ENCODE results near the gene ADAMTS16. TPM values are rescaled to one million over a fixed set of nuclear protein-coding genes. Genes with fewer than 3 reads are reported as not detected.

ADAMTS16 gene
- total and polyA plus RNA-seq, 2 donors (not counting 3 experiments of a cell fraction or from before 2014, with no cell fraction given) = not detected

GRCh38 chr5:5298068-5298633 lies 158.0 kb downstream of the ADAMTS16 start:
- H3K4me3 ChIP-seq (replicated peaks in 1 of 3; ENCODE audit: insufficient read depth in 1 of 3, low read depth in 1 of 3, low read length in 3 of 3) = no peak overlapping the region
- H3K9me1 ChIP-seq (replicated peaks; ENCODE audit: control insufficient read depth, extremely low read depth, insufficient read depth, low read length) = no peaks in the 10 kb centered on the region
- no peaks in the 10 kb centered on the region for H3K79me2 ChIP-seq (ENCODE audit: control insufficient read depth, insufficient read depth, low read length)
- intact Hi-C loops (cut with micrococcal nuclease) = no loop called here
- H2AFZ ChIP-seq (ENCODE audit: low read depth, low read length) = no peak overlapping the region
- no peaks in the 10 kb centered on the region for H3K27me3 ChIP-seq (ENCODE audit: control insufficient read depth in 2 of 2, insufficient read depth in 2 of 2, low read length in 2 of 2)
- dilution Hi-C loops (cut with MboI; ENCODE audit: extremely low pct_ligation_motif_present, low sequenced_read_pairs) = no loop called here
- no peak overlapping the region for H3K4me2 ChIP-seq (ENCODE audit: insufficient read depth, low read length)
- DNase-seq (ENCODE audit: low read depth, low spot score) (no peak), FAIRE-seq (no peak)
- H3K9me3 ChIP-seq (replicated peaks; ENCODE audit: control insufficient read depth, insufficient read depth, low read length) = no peaks in the 10 kb centered on the region
- TF ChIP-seq POLR2A (IDR thresholded peaks at IDR 0.05; ENCODE audit: low read depth, low read length) (no peak), FOS (IDR thresholded peaks at IDR 0.05; ENCODE audit: borderline replicate concordance, insufficient read depth, low read length) (no peak), JUN (IDR thresholded peaks at IDR 0.05; ENCODE audit: borderline replicate concordance, insufficient read depth, insufficient read length, low read depth) (no peak), POLR2AphosphoS5 (IDR thresholded peaks at IDR 0.05; ENCODE audit: insufficient read depth, low read depth, low read length) (no peak), CTCF (IDR thresholded peaks at IDR 0.05; ENCODE audit: extremely low read depth in 1 of 2, insufficient read depth in 1 of 2, low read depth in 1 of 2, low read length in 2 of 2) (no peak), MAX (IDR thresholded peaks at IDR 0.05; ENCODE audit: insufficient read depth, insufficient read length) (no peak), MYC (IDR thresholded peaks at IDR 0.05; ENCODE audit: low read depth, low read length) (no peak), GATA2 (IDR thresholded peaks at IDR 0.05; ENCODE audit: insufficient read depth, insufficient read length, low read depth, low read length) (no peak), EZH2 (IDR thresholded peaks at IDR 0.05; ENCODE audit: borderline replicate concordance, low read depth, low read length, severe bottlenecking) (no peak)
- no peaks in the 10 kb centered on the region for H3K36me3 ChIP-seq (ENCODE audit: control insufficient read depth in 2 of 2, extremely low read depth in 1 of 2, insufficient read depth in 2 of 2, low read length in 2 of 2)
- ChIA-PET POLR2A (no interaction called here), CTCF (no interaction called here)
- no peaks in the 10 kb centered on the region for H3K4me1 ChIP-seq (ENCODE audit: control insufficient read depth, extremely low read depth, insufficient read depth, low read length)
- H3K27ac ChIP-seq (ENCODE audit: insufficient read depth, low read depth, low read length) = no peak overlapping the region
- BruUV-seq (replicated peaks) = no TSS peak
- H4K20me1 ChIP-seq (replicated peaks; ENCODE audit: control insufficient read depth, extremely low read depth, insufficient read depth, low read length) = no peaks in the 10 kb centered on the region
- H3K9ac ChIP-seq (replicated peaks; ENCODE audit: extremely low read depth, insufficient read depth, low read length) = no peak overlapping the region

Measured in endothelial cell of umbilical vein (primary cell).